GM18526 (cell line): ENCODE measurements around the gene GPSM1.

ENCODE experiments used
- POLR2A ChIP-seq: IDR thresholded peaks from 3 replicates; pipeline ENCODE4 v1.6.1; 2011; ENCODE audit not compliant: insufficient read length; ENCODE audit errors: extremely low read depth

The GPSM1 gene

GRCh38 chr9:136401173-136401922 lies 74.0 kb downstream of the GPSM1 start:
- no peak for TF ChIP-seq POLR2A

GRCh38 chr9:136402067-136402466 lies 74.7 kb downstream of the GPSM1 start:
- TF ChIP-seq POLR2A = no peak

GRCh38 chr9:136403538-136403914 lies 76.2 kb downstream of the GPSM1 start:
- no peak for TF ChIP-seq POLR2A

GRCh38 chr9:136403915-136404800 lies 76.8 kb downstream of the GPSM1 start:
- TF ChIP-seq POLR2A = peak; percentile 0

GRCh38 chr9:136404801-136405136 lies 77.4 kb downstream of the GPSM1 start:
- TF ChIP-seq POLR2A = no peak

GRCh38 chr9:136405481-136405880 lies 78.1 kb downstream of the GPSM1 start:
- no peak for TF ChIP-seq POLR2A

GRCh38 chr9:136407911-136408310 lies 80.6 kb downstream of the GPSM1 start:
- TF ChIP-seq POLR2A = no peak
